ENCODE data around the gene BBOX1. TPM values are rescaled to one million over a fixed set of nuclear protein-coding genes. Genes with fewer than 3 reads are reported as not detected.

Gene BBOX1
- total RNA-seq, 1 donor from 2014 or later: not detected

GRCh38 chr11:27013781-27014361, 26.7 kb upstream of the BBOX1 start:
- TF ChIP-seq CTCF (IDR thresholded peaks at IDR 0.05; ENCODE audit: unreplicated experiment): no peak
- Mint-ChIP-seq H3K36me3 (ENCODE audit: low read depth, unreplicated experiment) (no peaks in the 10 kb centered on the region), H3K4me3 (ENCODE audit: unreplicated experiment) (no peak overlapping the region), H3K27me3 (ENCODE audit: unreplicated experiment) (no peaks in the 10 kb centered on the region), H3K27ac (ENCODE audit: unreplicated experiment) (no peak overlapping the region), H3K9me3 (ENCODE audit: unreplicated experiment) (no peaks in the 10 kb centered on the region), H3K4me1 (ENCODE audit: unreplicated experiment) (no peaks in the 10 kb centered on the region)
- DNase-seq (ENCODE audit: low spot score): no peak

GRCh38 chr11:27018902-27019529, 21.6 kb upstream of the BBOX1 start:
- Mint-ChIP-seq H3K36me3 (ENCODE audit: low read depth, unreplicated experiment) (no peaks in the 10 kb centered on the region), H3K9me3 (ENCODE audit: unreplicated experiment) (no peaks in the 10 kb centered on the region), H3K27me3 (ENCODE audit: unreplicated experiment) (no peaks in the 10 kb centered on the region), H3K4me1 (ENCODE audit: unreplicated experiment) (no peaks in the 10 kb centered on the region), H3K4me3 (ENCODE audit: unreplicated experiment) (no peak overlapping the region), H3K27ac (ENCODE audit: unreplicated experiment) (no peak overlapping the region)
- TF ChIP-seq CTCF (IDR thresholded peaks at IDR 0.05; ENCODE audit: unreplicated experiment): no peak
- DNase-seq (ENCODE audit: low spot score): no peak

GRCh38 chr11:27020751-27021150, 19.9 kb upstream of the BBOX1 start:
- no peak for TF ChIP-seq CTCF (IDR thresholded peaks at IDR 0.05; ENCODE audit: unreplicated experiment)
- no peaks in the 10 kb centered on the region for H3K27me3 Mint-ChIP-seq (ENCODE audit: unreplicated experiment)

GRCh38 chr11:27022659-27023251, 17.9 kb upstream of the BBOX1 start:
- Mint-ChIP-seq H3K36me3 (ENCODE audit: low read depth, unreplicated experiment) (no peaks in the 10 kb centered on the region), H3K27me3 (ENCODE audit: unreplicated experiment) (no peaks in the 10 kb centered on the region), H3K9me3 (ENCODE audit: unreplicated experiment) (no peaks in the 10 kb centered on the region), H3K27ac (ENCODE audit: unreplicated experiment) (no peak overlapping the region), H3K4me3 (ENCODE audit: unreplicated experiment) (no peak overlapping the region), H3K4me1 (ENCODE audit: unreplicated experiment) (no peaks in the 10 kb centered on the region)
- DNase-seq (ENCODE audit: low spot score): no peak
- TF ChIP-seq CTCF (IDR thresholded peaks at IDR 0.05; ENCODE audit: unreplicated experiment): no peak

More at GRCh38 chr11:27020751-27021150, 19.9 kb upstream of the BBOX1 start:
- Mint-ChIP-seq H3K36me3 (ENCODE audit: low read depth, unreplicated experiment) (no peaks in the 10 kb centered on the region), H3K27ac (ENCODE audit: unreplicated experiment) (no peak overlapping the region), H3K9me3 (ENCODE audit: unreplicated experiment) (no peaks in the 10 kb centered on the region), H3K4me1 (ENCODE audit: unreplicated experiment) (no peaks in the 10 kb centered on the region), H3K4me3 (ENCODE audit: unreplicated experiment) (no peak overlapping the region)
- DNase-seq (ENCODE audit: low spot score): no peak

- no peaks in the 10 kb centered on the region for H3K4me1 Mint-ChIP-seq (ENCODE audit: unreplicated experiment)
These were observed 15.8 kb upstream of the BBOX1 start for GRCh38 chr11:27024865-27025264.

More at GRCh38 chr11:27024865-27025264, 15.8 kb upstream of the BBOX1 start:
- H3K27ac Mint-ChIP-seq (ENCODE audit: unreplicated experiment): no peak overlapping the region
- H3K27me3 Mint-ChIP-seq (ENCODE audit: unreplicated experiment): no peaks in the 10 kb centered on the region
- H3K4me3 Mint-ChIP-seq (ENCODE audit: unreplicated experiment): no peak overlapping the region
- no peaks in the 10 kb centered on the region for H3K9me3 Mint-ChIP-seq (ENCODE audit: unreplicated experiment)
- no peaks in the 10 kb centered on the region for H3K36me3 Mint-ChIP-seq (ENCODE audit: low read depth, unreplicated experiment)
- TF ChIP-seq CTCF (IDR thresholded peaks at IDR 0.05; ENCODE audit: unreplicated experiment): no peak
- DNase-seq (ENCODE audit: low spot score): no peak
